MM.1S (cell line): Measurements from ENCODE around the gene CNTNAP2.

Source experiments
- DNase-seq: peaks from one replicate; pipeline ENCODE4 v3.0.0-alpha.2; 2015
- H2AFZ ChIP-seq: fragments of 300-600 bp; sonication (generic); 2 replicates; pipeline ENCODE4 v1.6.0; 2016; ENCODE audit warnings: antibody characterized with exemption, low read length
- H3F3A ChIP-seq: fragments of 300-600 bp; sonication (generic); 2 replicates; pipeline ENCODE4 v1.6.1; 2016; ENCODE audit warnings: mild to moderate bottlenecking, antibody characterized with exemption, low read length, moderate library complexity, mixed read lengths; ENCODE audit not compliant: insufficient read depth
- H3K27ac ChIP-seq: fragments of 300-600 bp; sonication (generic); 2 replicates; pipeline ENCODE4 v1.5.1; 2016; ENCODE audit warnings: mild to moderate bottlenecking, low read length
- H3K27me3 ChIP-seq: fragments of 300-600 bp; sonication (generic); replicated peaks from 2 replicates; pipeline ENCODE4 v1.6.0; 2016; ENCODE audit warnings: low read length; ENCODE audit not compliant: insufficient read depth
- H3K36me3 ChIP-seq: fragments of 300-600 bp; sonication (generic); replicated peaks from 2 replicates; pipeline ENCODE4 v1.6.1; 2016; ENCODE audit warnings: mild to moderate bottlenecking, low read length, mixed read lengths; ENCODE audit not compliant: insufficient read depth
- H3K4me1 ChIP-seq: fragments of 300-600 bp; sonication (generic); 2 replicates; pipeline ENCODE4 v1.6.1; 2016; ENCODE audit warnings: low read length, mixed read lengths
- H3K4me2 ChIP-seq: fragments of 300-600 bp; sonication (generic); 2 replicates; pipeline ENCODE4 v1.6.0; 2016; ENCODE audit warnings: low read depth, low read length
- H3K4me3 ChIP-seq: fragments of 300-600 bp; sonication (generic); 2 replicates; pipeline ENCODE4 v1.5.1; 2016; ENCODE audit warnings: low read length, mixed read lengths
- H3K79me2 ChIP-seq: fragments of 300-600 bp; sonication (generic); 2 replicates; pipeline ENCODE4 v1.6.1; 2016; ENCODE audit warnings: mixed run types, low read length, mixed read lengths
- H3K9ac ChIP-seq: fragments of 300-600 bp; sonication (generic); 2 replicates; pipeline ENCODE4 v1.6.1; 2016; ENCODE audit warnings: low read length, mixed read lengths
- H3K9me2 ChIP-seq: fragments of 300-600 bp; sonication (generic); replicated peaks from 2 replicates; pipeline ENCODE4 v1.6.1; 2016; ENCODE audit warnings: mild to moderate bottlenecking, low read length, mixed read lengths; ENCODE audit not compliant: insufficient read depth
- H3K9me3 ChIP-seq: fragments of 300-600 bp; sonication (generic); replicated peaks from 2 replicates; pipeline ENCODE4 v1.6.1; 2016; ENCODE audit warnings: mild to moderate bottlenecking, low read length, mixed read lengths; ENCODE audit not compliant: insufficient read depth
- H4K20me1 ChIP-seq: fragments of 300-600 bp; sonication (generic); 2 replicates; pipeline ENCODE4 v1.6.1; 2016; ENCODE audit warnings: mild to moderate bottlenecking, low read length, moderate library complexity, mixed read lengths; ENCODE audit not compliant: insufficient read depth
- CTCF ChIP-seq: fragments of 300-600 bp; sonication (generic); IDR thresholded peaks from 2 replicates; pipeline ENCODE4 v1.5.1; 2016; ENCODE audit warnings: antibody characterized with exemption, low read length, mixed read lengths
- EZH2 ChIP-seq: fragments of 300-600 bp; sonication (generic); optimal IDR thresholded peaks from 2 replicates; pipeline ENCODE3; 2017; ENCODE audit warnings: low read depth, mild to moderate bottlenecking, antibody characterized with exemption, low read length, mixed read lengths
- EZH2phosphoT487 ChIP-seq: fragments of 300-600 bp; sonication (generic); IDR thresholded peaks from 2 replicates; pipeline ENCODE4 v1.6.1; 2018; ENCODE audit warnings: antibody characterized with exemption, low read length

CNTNAP2 gene

DNA sequence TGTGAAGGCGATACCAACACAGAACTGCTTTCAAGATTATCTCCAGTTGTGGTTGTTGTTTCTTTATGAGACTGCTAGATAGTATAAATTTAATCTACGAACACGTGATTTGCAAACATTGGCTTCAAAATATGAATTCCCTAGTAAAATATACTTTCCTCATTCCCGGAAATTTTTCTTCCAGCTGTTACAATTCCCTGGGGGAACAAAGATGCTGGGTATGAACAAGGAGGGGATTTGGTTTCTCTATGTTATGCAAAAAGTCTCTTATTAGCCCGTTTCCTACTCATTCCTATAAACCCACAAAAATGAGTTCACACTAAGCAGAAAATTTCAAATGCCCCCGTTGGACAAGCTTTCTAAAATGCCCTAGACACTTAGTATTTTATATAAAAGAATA, 928.3 kb downstream of the CNTNAP2 start:
- Histone ChIP-seq H3F3A (no peaks in the 10 kb centered on the region), H3K9ac (no peak overlapping the region), H3K27me3 (no peaks in the 10 kb centered on the region), H3K27ac (no peak overlapping the region), H3K79me2 (no peaks in the 10 kb centered on the region), H3K4me3 (no peak overlapping the region), H4K20me1 (no peaks in the 10 kb centered on the region), H2AFZ (no peak overlapping the region), H3K36me3 (no peaks in the 10 kb centered on the region), H3K9me3 (no peaks in the 10 kb centered on the region), H3K9me2 (no peaks in the 10 kb centered on the region), H3K4me1 (no peaks in the 10 kb centered on the region), H3K4me2 (no peak overlapping the region)
- TF ChIP-seq EZH2phosphoT487 = no peak
- TF ChIP-seq CTCF = no peak
- TF ChIP-seq EZH2 = no peak
- DNase-seq = no peak

- H2AFZ ChIP-seq = no peak overlapping the region
These were observed 931.1 kb downstream of the CNTNAP2 start for GRCh38 chr7:147047696-147048095.

DNA sequence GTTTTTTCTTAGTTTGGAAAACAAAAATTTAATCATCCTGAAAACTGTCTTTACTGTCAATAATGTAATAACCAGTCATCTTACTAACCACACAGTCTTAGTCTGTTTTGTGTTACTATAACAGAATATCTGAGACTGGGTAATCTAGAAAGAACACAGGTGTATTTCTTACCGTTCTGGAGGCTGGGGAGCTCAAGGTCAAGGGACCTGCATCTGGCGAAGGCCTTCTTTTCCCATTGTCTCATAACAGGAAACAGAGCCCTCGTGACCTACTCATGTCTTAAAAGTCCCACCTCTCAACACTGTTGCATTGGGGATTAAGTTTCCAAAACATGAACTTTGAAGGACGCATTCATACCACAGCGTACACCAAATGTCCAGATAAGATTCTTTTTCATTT, 932.3 kb downstream of the CNTNAP2 start:
- no peak overlapping the region for H3K4me2 ChIP-seq
- no peaks in the 10 kb centered on the region for H3K4me1 ChIP-seq
- TF ChIP-seq EZH2 = no peak
- no peak overlapping the region for H3K27ac ChIP-seq
- no peaks in the 10 kb centered on the region for H4K20me1 ChIP-seq
- no peaks in the 10 kb centered on the region for H3K9me3 ChIP-seq
- no peaks in the 10 kb centered on the region for H3F3A ChIP-seq
- H3K9me2 ChIP-seq = no peaks in the 10 kb centered on the region
- no peak overlapping the region for H2AFZ ChIP-seq
- DNase-seq = no peak
- no peak overlapping the region for H3K4me3 ChIP-seq
- no peaks in the 10 kb centered on the region for H3K27me3 ChIP-seq
- H3K79me2 ChIP-seq = no peaks in the 10 kb centered on the region
- no peak overlapping the region for H3K9ac ChIP-seq
- H3K36me3 ChIP-seq = no peaks in the 10 kb centered on the region

More at GRCh38 chr7:147047696-147048095, 931.1 kb downstream of the CNTNAP2 start:
- no peak overlapping the region for H3K4me2 ChIP-seq
- no peaks in the 10 kb centered on the region for H3F3A ChIP-seq
- no peak overlapping the region for H3K27ac ChIP-seq
- no peaks in the 10 kb centered on the region for H3K4me1 ChIP-seq
- no peaks in the 10 kb centered on the region for H3K9me2 ChIP-seq
- no peak overlapping the region for H3K9ac ChIP-seq
- no peaks in the 10 kb centered on the region for H3K27me3 ChIP-seq
- no peaks in the 10 kb centered on the region for H3K79me2 ChIP-seq
- no peak for DNase-seq
- TF ChIP-seq CTCF (no peak), EZH2 (no peak), EZH2phosphoT487 (no peak)
- no peaks in the 10 kb centered on the region for H3K36me3 ChIP-seq
- H3K9me3 ChIP-seq = no peaks in the 10 kb centered on the region
- no peaks in the 10 kb centered on the region for H4K20me1 ChIP-seq
- no peak overlapping the region for H3K4me3 ChIP-seq

GRCh38 chr7:147052818-147053217, 936.2 kb downstream of the CNTNAP2 start:
- Histone ChIP-seq H3K36me3 (no peaks in the 10 kb centered on the region), H2AFZ (no peak overlapping the region), H4K20me1 (no peaks in the 10 kb centered on the region), H3K9me2 (no peaks in the 10 kb centered on the region), H3K27ac (no peak overlapping the region), H3K27me3 (no peaks in the 10 kb centered on the region), H3K4me2 (no peak overlapping the region), H3K9me3 (no peaks in the 10 kb centered on the region), H3K4me3 (no peak overlapping the region), H3K9ac (no peak overlapping the region), H3F3A (no peaks in the 10 kb centered on the region), H3K79me2 (no peaks in the 10 kb centered on the region), H3K4me1 (no peaks in the 10 kb centered on the region)
- no peak for DNase-seq
- no peak for TF ChIP-seq CTCF
- TF ChIP-seq EZH2phosphoT487 = no peak
- no peak for TF ChIP-seq EZH2
